Activated naive CD8-positive, alpha-beta T cell (primary cell): ENCODE measurements around the gene TUBGCP6.

Experiments used
- H3K27ac Mint-ChIP-seq: one replicate; pipeline ENCODE4 v1.8.0; 2021; ENCODE audit warnings: mixed read lengths
- H3K27me3 Mint-ChIP-seq: one replicate; pipeline ENCODE4 v1.8.0; 2021; ENCODE audit warnings: mixed read lengths
- H3K36me3 Mint-ChIP-seq: one replicate; pipeline ENCODE4 v1.8.0; 2021; ENCODE audit warnings: mixed read lengths
- H3K4me1 Mint-ChIP-seq: one replicate; pipeline ENCODE4 v1.8.0; 2021; ENCODE audit warnings: low read depth, mixed read lengths
- H3K4me3 Mint-ChIP-seq: one replicate; pipeline ENCODE4 v1.8.0; 2021; ENCODE audit warnings: mild to moderate bottlenecking, mixed read lengths
- H3K9me3 Mint-ChIP-seq: one replicate; pipeline ENCODE4 v1.8.0; 2021; ENCODE audit warnings: low read depth, mixed read lengths

The TUBGCP6 gene

DNA sequence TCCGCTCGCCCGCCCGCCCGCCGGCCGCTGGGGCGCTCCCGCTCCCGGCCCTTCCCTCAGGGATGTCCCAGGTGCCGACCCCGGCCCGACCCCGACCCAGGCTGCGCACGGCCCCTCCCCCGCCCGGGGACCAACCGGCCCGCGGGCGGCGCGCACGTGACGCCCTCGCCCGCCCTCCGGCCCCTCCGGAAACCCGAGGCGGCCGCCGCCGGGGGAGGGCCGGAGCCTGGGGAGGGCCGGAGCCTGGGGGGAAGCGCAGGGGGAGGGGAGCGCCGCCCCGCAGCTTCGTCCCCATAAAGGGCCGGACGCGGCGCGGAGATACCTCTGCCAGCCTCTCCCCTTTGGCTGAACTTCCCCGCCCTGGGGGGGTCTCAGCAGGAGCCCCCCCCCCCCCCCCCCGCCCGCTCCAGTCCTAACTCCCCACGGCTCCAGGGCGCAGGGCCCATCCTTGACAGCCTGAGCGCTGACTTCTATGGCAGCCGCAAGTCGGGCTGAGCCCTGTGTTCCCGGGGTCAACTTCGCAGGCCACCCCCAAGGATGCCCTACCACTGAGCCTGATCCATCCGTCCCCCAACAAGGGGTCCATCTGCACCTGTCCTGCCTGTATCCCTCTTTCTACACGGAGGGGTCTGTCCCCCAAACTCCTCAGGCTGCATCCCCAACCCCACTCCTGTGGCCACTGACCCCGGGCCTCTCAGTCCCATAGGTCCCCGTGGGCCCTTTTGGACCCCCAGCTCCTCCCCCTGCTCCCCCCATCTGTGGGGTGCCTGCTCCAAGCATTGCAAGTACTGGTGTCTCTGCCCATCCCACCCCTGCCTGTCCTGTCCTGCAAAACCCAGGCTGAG, 17.0 kb upstream of the TUBGCP6 start, which contains the start of gene MAPK12:
MAPK12 (minus strand) TSS at position 69 of the 845 bp plus-strand sequence. CDS start 174 bp downstream, outside the sequence.
- peaks cover 7% of the 10 kb centered on the region for H3K27me3 Mint-ChIP-seq
- H3K4me1 Mint-ChIP-seq: peaks cover 7% of the 10 kb centered on the region
- H3K9me3 Mint-ChIP-seq: no peaks in the 10 kb centered on the region
- H3K27ac Mint-ChIP-seq: no peak within 1 kb of the TSS
- no peaks in the 10 kb centered on the region for H3K36me3 Mint-ChIP-seq
- H3K4me3 Mint-ChIP-seq: peak within 1 kb of the TSS; percentile 66

DNA sequence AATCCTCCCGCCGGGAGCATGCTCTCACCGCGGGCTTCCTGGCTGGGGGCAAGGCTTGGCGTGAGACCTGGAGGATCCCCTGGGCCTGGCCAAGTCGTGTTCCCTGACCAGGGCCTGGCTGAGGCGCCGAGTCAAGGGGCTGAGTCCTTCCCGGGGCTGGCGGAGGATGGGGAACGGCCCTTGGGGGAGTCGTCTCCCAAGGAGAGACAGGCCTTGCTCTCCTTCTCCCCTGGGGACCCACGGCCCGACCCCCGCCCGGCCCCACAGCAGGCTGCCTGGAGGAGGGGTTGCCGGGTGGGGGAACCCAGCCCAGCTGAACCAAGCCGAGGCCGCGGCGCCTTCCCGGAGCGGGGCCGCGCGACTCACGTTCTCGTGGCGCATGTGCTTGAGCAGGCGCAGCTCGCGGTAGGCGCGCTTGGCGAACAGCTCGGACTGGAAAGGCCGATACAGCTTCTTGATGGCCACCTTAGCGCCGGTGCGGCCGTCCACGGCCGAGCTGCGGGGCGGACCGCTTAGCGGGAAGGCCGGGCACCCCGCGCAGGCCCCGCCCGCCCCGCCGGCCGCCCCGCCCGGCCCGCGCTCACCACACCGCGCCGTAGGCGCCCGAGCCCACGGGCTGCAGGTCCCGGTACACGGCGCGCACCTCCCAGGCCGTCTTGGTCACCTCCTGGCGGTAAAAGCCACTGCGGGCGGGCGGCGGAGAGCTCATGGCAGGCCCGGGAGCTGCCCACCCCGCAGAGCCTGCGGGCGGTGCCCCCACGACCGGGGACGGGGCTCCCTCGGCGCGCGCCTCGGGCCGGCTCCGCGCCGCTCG, 16.2 kb upstream of the TUBGCP6 start:
- H3K27me3 Mint-ChIP-seq: peaks cover 7% of the 10 kb centered on the region
- no peak overlapping the region for H3K4me3 Mint-ChIP-seq
- H3K9me3 Mint-ChIP-seq: no peaks in the 10 kb centered on the region

DNA sequence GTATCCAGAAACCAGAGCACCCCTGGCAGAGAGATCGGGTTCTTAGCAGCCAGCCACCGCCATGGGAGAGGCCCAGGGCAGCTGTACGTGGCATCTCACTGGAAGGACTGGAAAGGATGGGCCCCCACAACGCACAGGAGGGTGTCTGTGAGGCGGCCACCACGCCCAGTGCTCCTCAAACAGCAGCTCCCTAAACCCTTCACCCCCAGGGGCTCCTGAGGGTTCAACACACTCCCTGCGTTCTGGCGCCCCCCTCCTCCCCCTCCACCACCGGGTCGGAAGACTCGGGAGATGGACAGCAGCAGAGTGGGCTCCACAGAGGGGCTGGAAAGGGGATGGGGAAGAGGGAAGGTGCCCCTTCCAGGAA, 15.6 kb upstream of the TUBGCP6 start:
- H3K36me3 Mint-ChIP-seq: no peaks in the 10 kb centered on the region
- H3K27ac Mint-ChIP-seq: no peak overlapping the region
- peaks cover 7% of the 10 kb centered on the region for H3K27me3 Mint-ChIP-seq
- no peak overlapping the region for H3K4me3 Mint-ChIP-seq
- no peaks in the 10 kb centered on the region for H3K9me3 Mint-ChIP-seq
- H3K4me1 Mint-ChIP-seq: peaks cover 7% of the 10 kb centered on the region

More for the DNA sequence above, 16.2 kb upstream of the TUBGCP6 start:
- H3K36me3 Mint-ChIP-seq: no peaks in the 10 kb centered on the region
- H3K4me1 Mint-ChIP-seq: peaks cover 7% of the 10 kb centered on the region
- no peak overlapping the region for H3K27ac Mint-ChIP-seq

DNA sequence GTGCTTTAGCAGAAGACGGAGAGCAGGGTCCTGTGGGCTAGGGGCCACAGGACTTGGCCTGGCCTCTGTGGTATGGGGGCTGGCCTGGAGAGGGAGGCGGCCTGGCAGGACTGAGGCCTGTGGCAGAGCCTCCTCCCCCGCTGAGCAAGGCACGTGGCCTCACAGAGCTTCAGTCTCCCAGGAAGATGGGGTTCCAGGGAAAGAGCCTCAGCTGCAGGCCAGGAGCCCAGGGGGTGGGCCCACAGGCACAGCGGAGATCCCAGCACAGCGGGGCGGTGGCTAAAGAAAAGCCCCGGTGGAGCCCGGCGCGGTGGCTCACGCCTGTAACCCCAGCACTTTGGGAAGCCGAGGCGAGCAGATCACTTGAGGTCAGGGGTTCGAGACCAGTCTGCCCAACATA, 14.5 kb upstream of the TUBGCP6 start:
- no peaks in the 10 kb centered on the region for H3K9me3 Mint-ChIP-seq
- H3K27ac Mint-ChIP-seq: no peak overlapping the region
- H3K4me1 Mint-ChIP-seq: peaks cover 7% of the 10 kb centered on the region
- H3K36me3 Mint-ChIP-seq: no peaks in the 10 kb centered on the region
- H3K4me3 Mint-ChIP-seq: no peak overlapping the region
- H3K27me3 Mint-ChIP-seq: peaks cover 7% of the 10 kb centered on the region

DNA sequence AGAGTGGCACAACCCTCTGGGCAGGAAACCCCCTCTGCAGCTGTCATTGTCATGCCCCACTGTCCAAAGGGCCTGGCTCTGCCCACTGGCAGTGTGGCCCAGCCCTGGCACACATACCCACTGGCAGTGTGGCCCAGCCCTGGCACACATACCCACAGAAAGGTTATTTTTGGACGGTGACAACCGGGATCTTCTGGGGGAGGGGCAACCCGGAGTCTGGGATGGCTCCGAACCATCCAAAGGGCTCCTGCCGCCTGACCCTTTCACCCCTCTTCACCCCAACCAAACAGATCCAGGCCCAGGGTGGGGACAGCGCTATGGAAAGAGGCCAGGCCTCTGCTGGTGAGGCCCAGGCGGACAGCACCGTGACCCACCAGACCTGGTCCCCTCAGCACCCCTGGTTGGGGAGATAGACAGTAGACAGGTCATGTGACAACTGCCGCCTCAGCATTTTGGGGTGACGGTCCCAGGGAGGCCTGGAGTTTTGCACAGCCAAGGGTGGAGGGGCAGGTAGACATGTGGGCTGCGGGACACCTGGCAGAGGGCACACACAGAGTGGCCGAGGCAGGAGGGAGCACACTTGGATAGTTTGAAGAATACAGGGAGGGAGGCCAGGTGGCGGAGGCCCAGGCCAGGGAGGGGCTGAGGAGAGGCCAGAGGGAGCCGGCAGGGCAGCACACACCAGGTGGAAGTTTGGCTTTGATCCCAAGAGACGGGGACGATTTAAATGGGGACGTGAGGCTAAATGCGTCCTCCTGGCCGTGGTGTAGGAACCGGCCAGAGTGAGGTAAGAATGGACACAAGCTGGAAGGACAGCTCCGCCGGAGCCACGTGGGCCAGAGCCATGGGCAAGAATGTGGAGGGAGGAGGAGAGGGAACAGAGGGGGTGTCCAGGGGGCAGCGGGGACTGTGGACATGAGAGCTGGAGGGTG, 13.8 kb upstream of the TUBGCP6 start:
- H3K27ac Mint-ChIP-seq: no peak overlapping the region
- no peaks in the 10 kb centered on the region for H3K9me3 Mint-ChIP-seq
- H3K27me3 Mint-ChIP-seq: peaks cover 7% of the 10 kb centered on the region
- no peaks in the 10 kb centered on the region for H3K36me3 Mint-ChIP-seq
- H3K4me3 Mint-ChIP-seq: no peak overlapping the region
- H3K4me1 Mint-ChIP-seq: peaks cover 7% of the 10 kb centered on the region

DNA sequence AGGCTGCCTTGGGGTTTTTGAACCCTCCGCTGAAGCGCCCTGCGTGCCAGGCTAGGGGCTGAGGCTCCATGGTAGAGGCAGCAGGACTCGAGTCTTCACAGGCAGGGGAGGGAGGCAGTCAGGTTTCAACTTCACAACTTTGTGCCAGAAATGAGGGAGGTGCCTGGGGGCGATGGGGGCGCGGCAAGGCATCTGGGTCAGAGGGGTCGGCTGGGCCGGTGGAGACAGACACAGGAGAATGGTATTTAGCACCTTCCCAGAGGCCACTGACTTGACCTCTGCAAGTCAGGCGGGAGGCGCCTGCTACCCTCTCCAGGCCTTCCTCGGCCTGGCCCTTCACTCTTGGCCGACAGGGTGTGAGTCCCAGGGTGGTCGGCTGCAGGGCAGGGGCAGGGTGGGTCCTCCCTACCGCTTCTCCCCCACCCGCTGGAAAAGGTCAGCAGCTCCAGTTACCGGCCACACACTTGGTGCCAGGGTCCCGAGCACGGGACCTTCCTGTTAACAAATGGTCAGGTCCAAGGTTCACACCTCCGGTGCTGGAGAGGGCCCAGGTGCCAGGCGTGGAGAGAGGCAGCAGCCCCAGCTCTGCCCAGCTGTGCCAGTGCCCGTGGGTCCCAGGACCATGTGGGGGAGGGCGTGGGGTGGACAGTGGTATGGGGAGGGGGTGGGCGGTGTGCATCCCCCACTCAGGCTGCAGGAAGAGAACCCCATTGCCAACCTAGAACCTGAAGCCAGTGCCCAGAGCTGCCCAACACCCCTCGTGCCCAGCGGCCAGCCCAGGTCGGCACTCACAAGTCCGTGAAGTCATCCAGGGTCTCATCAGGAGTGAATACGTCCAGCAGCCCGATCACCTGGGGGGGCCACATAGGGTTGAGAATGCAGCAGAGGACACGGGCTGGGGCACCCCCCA, 12.9 kb upstream of the TUBGCP6 start:
- H3K36me3 Mint-ChIP-seq: no peaks in the 10 kb centered on the region
- H3K9me3 Mint-ChIP-seq: no peaks in the 10 kb centered on the region
- H3K4me3 Mint-ChIP-seq: no peak overlapping the region
- peaks cover 5% of the 10 kb centered on the region for H3K27me3 Mint-ChIP-seq
- no peak overlapping the region for H3K27ac Mint-ChIP-seq
- peaks cover 7% of the 10 kb centered on the region for H3K4me1 Mint-ChIP-seq

DNA sequence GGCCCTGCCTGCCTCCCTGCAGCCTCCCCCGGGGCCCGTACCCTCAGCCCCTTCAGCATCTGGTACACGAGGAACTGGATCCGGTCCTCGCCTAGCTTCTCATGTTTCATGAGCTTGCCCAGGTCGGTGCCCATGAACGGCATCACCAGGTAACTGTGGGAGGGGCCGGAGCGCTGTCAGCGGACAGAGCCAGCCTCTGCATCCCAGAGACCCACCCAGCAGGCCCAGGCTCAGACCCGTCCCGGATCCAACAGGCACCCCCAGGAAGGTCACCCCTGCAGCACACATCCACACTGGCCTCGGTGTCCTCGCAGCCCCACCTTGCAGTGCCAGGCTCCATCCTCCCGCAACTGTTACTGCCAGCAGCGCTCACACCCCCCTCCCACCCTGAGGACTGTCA, 12.2 kb upstream of the TUBGCP6 start:
- Mint-ChIP-seq H3K9me3 (no peaks in the 10 kb centered on the region), H3K36me3 (no peaks in the 10 kb centered on the region), H3K4me1 (peaks cover 2% of the 10 kb centered on the region), H3K27me3 (peaks cover under 1% of the 10 kb centered on the region), H3K4me3 (no peak overlapping the region), H3K27ac (no peak overlapping the region)

DNA sequence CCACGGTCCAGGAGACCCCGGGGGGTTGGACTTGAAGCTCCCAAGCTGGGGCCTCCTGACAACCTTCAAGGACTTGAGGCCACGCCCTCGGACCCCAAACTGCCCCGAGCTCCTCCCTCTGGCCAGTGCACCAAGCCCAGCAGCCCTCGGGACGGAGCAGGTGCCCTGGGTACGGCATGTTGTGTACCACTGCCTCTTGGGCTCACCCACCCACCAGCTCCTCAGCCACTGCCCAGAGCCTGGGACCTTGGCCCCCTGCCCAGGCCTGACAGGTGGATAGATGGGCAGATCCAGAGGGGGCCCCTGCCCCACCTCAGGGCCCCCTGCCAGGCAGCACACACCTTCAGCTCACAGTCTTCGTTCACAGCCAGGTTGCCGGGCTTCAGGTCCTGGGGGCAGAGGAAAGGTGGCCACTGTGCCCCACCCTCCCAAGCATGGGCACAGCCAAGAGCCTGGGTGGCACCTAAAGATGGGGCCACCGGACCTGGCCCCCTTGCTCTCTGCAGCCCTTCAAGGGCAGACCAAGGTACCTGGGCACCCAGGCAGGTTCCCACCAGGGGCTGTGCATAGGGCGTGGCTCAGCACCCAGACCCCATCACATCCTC, 11.5 kb upstream of the TUBGCP6 start:
- Mint-ChIP-seq H3K4me3 (no peak overlapping the region), H3K27me3 (no peaks in the 10 kb centered on the region), H3K36me3 (no peaks in the 10 kb centered on the region), H3K4me1 (no peaks in the 10 kb centered on the region), H3K9me3 (no peaks in the 10 kb centered on the region), H3K27ac (no peak overlapping the region)

DNA sequence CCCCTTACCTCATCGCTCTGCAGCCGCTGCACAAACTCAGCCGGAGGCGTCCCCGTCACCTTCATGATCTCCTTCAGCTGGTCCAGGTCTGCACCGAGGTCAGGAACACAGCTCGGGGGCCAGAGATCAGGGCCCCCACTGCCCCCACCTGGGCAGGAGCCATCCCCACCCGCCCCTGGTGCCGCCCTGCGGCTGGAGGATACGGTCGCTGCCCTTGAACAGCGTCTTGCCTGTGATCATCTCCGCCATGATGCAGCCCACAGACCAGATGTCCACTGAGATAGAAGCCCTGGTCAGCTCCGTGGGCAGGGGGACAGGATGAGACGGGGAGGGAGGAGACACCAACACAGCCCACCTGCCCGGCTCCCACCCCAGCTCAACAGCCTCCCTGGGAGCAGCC, 10.8 kb upstream of the TUBGCP6 start:
- Mint-ChIP-seq H3K27me3 (no peaks in the 10 kb centered on the region), H3K27ac (no peak overlapping the region), H3K36me3 (no peaks in the 10 kb centered on the region), H3K4me1 (no peaks in the 10 kb centered on the region), H3K9me3 (no peaks in the 10 kb centered on the region), H3K4me3 (no peak overlapping the region)

DNA sequence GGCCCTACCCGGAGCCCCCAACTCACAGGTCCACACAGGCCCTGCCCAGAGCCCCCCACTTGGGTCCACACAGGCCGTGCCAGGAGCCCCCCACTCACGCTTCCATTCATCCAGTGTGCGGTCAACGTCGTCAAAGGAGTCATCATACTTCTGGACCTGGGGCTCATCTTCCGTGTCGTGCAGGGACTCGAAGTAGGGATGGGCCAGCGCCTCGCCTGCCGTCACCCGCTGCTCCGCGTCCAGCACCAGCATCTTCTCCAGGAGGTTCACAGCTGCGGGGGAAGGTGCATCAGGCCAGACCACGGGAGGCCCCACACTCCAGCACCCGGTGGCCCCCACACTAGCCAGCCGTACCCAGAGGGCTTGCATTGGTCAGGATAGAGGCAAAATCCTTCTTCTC, 10.3 kb upstream of the TUBGCP6 start:
- Mint-ChIP-seq H3K27me3 (no peaks in the 10 kb centered on the region), H3K36me3 (no peaks in the 10 kb centered on the region), H3K27ac (no peak overlapping the region), H3K4me3 (no peak overlapping the region), H3K4me1 (peaks cover 4% of the 10 kb centered on the region), H3K9me3 (no peaks in the 10 kb centered on the region)

DNA sequence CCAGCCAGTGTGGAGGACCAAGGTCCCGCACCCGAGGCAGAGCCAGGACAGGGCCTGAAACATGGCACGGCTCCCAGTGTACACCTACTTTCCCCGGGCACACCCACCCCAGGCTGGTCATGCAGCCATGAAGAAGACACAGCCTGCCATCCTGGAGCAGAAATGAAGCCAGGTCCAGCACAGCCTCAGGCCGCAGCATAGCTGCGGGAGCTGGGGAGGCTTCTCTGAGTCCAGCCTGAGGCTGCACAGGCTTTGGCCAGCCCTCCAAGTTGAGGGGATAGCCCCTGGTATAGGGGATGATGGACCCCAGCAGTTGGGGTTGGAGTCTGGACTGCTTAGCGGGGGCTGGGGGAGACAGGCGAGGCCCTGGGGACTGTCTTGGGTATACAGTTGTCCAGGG, 9.1 kb upstream of the TUBGCP6 start:
- Mint-ChIP-seq H3K27ac (no peak overlapping the region), H3K4me3 (no peak overlapping the region), H3K9me3 (no peaks in the 10 kb centered on the region), H3K27me3 (no peaks in the 10 kb centered on the region), H3K4me1 (peaks cover 4% of the 10 kb centered on the region), H3K36me3 (no peaks in the 10 kb centered on the region)

DNA sequence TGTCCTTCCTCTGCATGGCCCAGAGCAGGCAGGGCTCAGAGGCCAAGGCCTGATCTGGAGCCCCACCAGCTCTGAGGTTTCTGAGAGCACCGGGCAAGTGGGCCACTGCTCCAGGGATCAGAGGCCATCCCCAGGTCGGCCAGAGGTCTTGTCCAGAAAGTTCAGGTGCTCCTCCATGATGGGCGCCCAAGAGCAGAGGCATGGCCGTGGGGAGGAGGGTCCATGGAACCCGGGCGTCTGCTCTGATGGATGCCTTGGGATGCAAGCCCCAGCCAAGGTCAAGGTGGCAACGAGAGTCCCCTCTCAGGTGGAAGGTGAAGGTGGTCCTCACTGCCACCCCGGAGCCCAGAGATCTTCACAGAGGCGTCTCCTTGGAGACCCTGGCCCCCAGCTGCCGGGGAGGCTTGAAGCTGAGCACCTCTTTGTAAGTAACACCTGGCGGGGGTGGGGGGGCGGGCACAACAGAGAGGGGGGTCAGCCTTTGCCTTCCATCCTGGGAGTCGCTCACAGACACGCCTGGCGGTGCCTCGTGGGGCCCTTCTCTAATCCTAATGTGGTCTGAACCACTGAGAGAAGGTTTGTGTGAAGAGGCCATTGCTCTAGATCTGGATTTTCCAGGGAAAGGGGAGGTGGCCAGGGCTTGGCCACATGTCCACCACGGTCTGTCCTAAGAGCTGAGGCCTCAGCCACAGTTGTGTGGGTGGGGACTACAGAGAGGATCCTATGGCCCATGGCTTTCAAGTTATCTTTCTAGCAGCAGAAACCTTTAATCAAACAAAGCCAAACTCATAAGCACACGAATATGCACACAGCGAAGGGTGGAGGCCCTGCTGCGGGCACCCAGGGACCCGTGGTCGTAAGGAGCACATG, 8.5 kb upstream of the TUBGCP6 start:
- no peak overlapping the region for H3K27ac Mint-ChIP-seq
- no peaks in the 10 kb centered on the region for H3K27me3 Mint-ChIP-seq
- H3K36me3 Mint-ChIP-seq: no peaks in the 10 kb centered on the region
- no peak overlapping the region for H3K4me3 Mint-ChIP-seq
- H3K9me3 Mint-ChIP-seq: no peaks in the 10 kb centered on the region
- peaks cover 4% of the 10 kb centered on the region for H3K4me1 Mint-ChIP-seq
